Fibroblast of mammary gland (primary cell): ENCODE data around the gene RILP.

ENCODE experiments used
- DNase-seq: peaks from one replicate; pipeline ENCODE4 v3.0.0-alpha.2; 2010; ENCODE audit warnings: low read depth
- H3K4me3 ChIP-seq: 2 replicates; pipeline ENCODE4 v1.5.1; 2011; ENCODE audit warnings: low read depth, mild to moderate bottlenecking, low read length, moderate library complexity; ENCODE audit not compliant: control insufficient read depth
- TF ChIP-seq, protein P1 (sequence below): conservative IDR thresholded peaks from 2 replicates; pipeline ENCODE4 v1.5.1; 2011; ENCODE audit warnings: low read depth, low read length, inconsistent platforms; ENCODE audit not compliant: control insufficient read depth, insufficient read depth

The RILP gene

DNA sequence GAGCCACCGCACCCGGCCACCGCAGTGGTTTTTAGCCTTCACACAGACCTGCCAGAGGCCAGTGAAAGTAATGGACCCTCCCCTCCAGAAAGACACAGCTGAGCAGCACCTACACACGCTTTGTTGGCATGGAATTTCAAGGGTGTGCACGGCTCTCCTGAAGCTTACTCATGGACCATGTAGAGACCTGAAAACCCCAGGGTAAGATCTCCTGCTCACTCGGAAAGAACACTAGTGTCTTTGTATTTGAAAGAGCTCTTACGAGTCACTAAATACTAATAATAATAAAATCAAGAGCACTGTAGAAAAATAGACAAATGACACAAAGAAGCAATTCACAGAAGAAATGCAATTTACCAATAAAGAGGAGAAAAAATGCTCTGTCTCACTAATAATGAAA lies 41.0 kb downstream of the RILP start:
- H3K4me3 ChIP-seq = no peak overlapping the region
- no peak for DNase-seq
- TF ChIP-seq, protein P1, sequence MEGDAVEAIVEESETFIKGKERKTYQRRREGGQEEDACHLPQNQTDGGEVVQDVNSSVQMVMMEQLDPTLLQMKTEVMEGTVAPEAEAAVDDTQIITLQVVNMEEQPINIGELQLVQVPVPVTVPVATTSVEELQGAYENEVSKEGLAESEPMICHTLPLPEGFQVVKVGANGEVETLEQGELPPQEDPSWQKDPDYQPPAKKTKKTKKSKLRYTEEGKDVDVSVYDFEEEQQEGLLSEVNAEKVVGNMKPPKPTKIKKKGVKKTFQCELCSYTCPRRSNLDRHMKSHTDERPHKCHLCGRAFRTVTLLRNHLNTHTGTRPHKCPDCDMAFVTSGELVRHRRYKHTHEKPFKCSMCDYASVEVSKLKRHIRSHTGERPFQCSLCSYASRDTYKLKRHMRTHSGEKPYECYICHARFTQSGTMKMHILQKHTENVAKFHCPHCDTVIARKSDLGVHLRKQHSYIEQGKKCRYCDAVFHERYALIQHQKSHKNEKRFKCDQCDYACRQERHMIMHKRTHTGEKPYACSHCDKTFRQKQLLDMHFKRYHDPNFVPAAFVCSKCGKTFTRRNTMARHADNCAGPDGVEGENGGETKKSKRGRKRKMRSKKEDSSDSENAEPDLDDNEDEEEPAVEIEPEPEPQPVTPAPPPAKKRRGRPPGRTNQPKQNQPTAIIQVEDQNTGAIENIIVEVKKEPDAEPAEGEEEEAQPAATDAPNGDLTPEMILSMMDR = no peak

DNA sequence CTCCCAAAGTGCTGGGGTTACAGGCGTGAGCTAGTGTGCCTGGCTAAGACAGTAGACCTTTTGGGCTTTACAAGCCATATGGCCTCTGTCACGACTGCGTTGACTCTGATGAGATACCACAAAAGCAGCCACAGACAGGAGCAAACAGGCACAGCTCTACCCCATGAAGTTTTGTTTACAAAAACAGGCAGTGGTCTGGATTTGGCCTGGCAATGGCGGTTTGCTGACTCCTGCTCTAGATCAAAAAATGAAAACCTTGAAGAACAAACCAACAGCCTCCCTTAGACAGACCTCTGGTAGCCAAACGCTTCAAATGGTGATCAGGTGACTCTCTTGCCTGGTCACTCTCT lies 41.7 kb downstream of the RILP start:
- H3K4me3 ChIP-seq = no peak overlapping the region
- TF ChIP-seq, protein P1 = no peak
- DNase-seq = no peak

DNA sequence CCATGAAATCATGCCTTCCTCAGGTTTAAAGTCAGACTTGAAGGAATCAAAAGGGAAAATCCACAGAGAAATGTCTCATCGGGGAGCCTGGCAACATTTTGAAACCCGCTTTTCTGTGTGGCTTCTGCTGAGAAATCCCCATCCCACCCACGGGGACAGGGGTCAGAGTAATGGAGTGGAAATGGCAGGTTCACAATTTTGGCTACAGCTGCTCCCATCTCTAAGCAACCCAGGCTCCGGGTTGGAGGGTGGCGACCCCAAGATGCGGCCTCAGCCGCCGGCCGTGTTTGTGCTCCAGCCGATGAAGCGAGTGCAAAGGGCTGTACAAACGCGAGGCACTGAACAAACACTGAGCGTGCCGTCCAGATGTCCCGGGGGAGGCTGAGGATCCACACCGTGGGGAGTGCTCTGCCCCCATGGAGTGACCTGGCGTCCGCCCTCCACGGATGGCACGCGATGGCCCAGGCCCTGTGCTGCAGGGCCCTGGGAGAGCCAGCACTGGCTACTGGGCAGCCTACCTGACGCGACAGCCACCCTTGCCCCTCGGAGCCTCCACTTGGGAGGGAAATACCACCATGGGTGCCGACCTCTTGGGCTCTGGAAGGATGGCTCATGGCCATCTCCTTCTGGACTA lies 43.2 kb downstream of the RILP start:
- DNase-seq = no peak
- no peak overlapping the region for H3K4me3 ChIP-seq
- TF ChIP-seq, protein P1 = no peak

DNA sequence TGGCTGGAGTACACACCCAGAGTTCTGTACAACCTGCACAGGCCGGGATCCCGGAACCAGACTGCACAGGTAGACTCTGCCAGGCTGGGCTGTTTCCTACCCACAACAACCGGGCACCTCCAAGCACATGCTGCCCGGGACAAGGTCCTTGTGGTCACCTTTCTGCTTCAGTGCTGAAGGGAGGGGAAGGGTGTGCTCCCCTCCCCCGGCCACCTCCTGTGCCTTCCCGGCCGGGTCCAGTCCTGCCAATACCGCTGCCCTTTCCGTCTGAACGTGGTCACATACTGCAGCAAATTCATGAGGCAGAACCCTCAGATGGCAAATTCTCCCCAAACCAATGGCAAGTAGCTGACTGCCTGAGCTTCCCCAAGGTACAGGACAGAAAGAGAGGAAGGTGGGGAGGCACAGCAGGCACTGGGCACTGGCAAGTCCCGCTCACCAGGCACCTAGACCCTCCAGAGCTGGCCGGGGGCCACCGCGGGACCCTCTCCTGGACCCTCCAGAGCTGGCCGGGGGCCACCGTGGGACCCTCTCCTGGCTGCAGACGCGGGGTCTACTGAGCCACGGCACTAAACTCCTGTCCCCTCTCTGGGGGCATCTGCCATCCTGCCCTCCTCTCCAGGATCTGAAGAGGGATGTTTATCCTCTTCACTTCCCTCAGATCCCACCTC lies 43.9 kb downstream of the RILP start:
- DNase-seq = no peak
- TF ChIP-seq, protein P1 = no peak
- no peak overlapping the region for H3K4me3 ChIP-seq

DNA sequence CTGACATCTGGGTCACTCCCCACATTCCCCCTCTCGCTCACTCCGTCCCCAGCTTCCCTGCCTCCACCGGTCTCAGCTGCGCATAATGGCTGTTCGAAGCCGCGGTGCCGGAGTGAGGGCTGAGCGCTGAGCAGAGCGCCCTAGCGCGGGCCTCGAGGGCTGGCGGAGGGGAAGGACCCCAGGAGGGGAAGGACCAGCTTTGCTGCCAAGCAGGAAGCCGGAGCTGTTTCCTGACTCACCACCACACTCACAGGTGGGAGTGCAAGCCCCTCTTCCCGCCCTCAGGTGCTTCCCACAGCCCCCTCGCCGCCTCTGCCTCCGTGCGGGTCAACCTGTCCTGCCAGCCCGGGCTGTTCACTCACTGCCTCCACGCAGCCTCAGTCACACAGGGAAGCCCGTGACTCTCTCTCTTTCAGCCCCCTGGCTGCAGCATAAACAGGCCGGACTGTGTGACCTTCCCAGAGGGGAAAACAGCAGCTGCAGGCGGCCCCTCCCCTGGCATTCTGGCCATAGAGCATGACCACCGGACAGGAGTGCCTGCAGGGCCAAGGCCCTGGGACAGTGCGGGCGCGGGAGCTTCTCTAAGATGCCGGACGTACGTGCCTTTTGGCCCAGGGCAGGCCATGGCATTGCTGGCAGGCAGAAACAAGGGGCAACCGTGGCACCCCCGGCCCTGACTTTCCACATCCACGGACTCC lies 44.7 kb downstream of the RILP start:
- no peak overlapping the region for H3K4me3 ChIP-seq

DNA sequence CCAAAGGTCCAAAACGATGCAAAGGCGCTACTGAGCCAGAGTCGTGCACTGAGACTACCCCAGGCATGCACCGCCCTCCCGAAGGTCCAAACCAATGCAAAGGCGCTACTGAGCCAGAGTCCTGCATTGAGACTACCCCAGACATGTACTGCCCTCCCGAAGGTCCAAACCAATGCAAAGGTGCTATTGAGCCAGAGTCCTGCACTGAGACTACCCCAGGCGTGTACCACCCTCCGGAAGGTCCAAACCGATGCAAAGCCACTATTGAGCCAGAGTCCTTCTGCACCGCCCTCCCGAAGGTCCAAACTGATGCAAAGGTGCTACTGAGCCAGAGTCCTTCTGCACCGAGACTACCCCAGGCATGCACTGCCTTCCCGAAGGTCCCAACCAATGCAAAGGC lies 48.1 kb downstream of the RILP start:
- TF ChIP-seq, protein P1 = no peak
- H3K4me3 ChIP-seq = no peak overlapping the region
- DNase-seq = no peak

More for the DNA sequence above, 44.7 kb downstream of the RILP start:
- DNase-seq = no peak
- TF ChIP-seq, protein P1 = no peak
